Neural cell (in vitro differentiated cells): Measurements from ENCODE around the gene ANKRD33. TPM values are rescaled to one million over a fixed set of nuclear protein-coding genes. Genes with fewer than 3 reads are reported as not detected.

ENCODE experiments used
- H2AFZ ChIP-seq: fragments of 200-600, 300-800 bp; sonication (generic), shearing (Covaris generic); 2 replicates; pipeline ENCODE4 v1.6.0; 2014; ENCODE audit warnings: low read depth, mild to moderate bottlenecking, antibody characterized with exemption, low read length, moderate library complexity
- H3F3A ChIP-seq: fragments of 200-600 bp; shearing (Covaris generic); 2 replicates; pipeline ENCODE4 v1.6.1; 2016; ENCODE audit warnings: mild to moderate bottlenecking, moderate library complexity, mixed read lengths, antibody characterized with exemption, low read length; ENCODE audit not compliant: insufficient read depth, poor library complexity, severe bottlenecking
- H3K27ac ChIP-seq: fragments of 200-600, 300-800 bp; sonication (generic), shearing (Covaris generic); 2 replicates; pipeline ENCODE4 v1.5.1; 2014; ENCODE audit warnings: mild to moderate bottlenecking, low read length, moderate library complexity
- H3K27me3 ChIP-seq: fragments of 300-800, 200-600 bp; sonication (generic), shearing (Covaris generic); 2 replicates; pipeline ENCODE4 v1.6.0; 2014; ENCODE audit warnings: mild to moderate bottlenecking, low read depth, low read length, moderate library complexity; ENCODE audit not compliant: insufficient read depth
- H3K36me3 ChIP-seq: fragments of 300-800, 200-600 bp; sonication (generic), shearing (Covaris generic); 2 replicates; pipeline ENCODE4 v1.5.1; 2014; ENCODE audit warnings: mild to moderate bottlenecking, antibody characterized with exemption, low read length, moderate library complexity; ENCODE audit not compliant: insufficient read depth
- H3K4me2 ChIP-seq: fragments of 300-800, 200-600 bp; sonication (generic), shearing (Covaris generic); 2 replicates; pipeline ENCODE4 v1.6.0; 2014; ENCODE audit warnings: mild to moderate bottlenecking, low read length
- H3K4me3 ChIP-seq: fragments of 300-800, 200-600 bp; sonication (generic), shearing (Covaris generic); 2 replicates; pipeline ENCODE4 v1.5.1; 2014; ENCODE audit warnings: mild to moderate bottlenecking, low read length, moderate library complexity
- H3K79me2 ChIP-seq: fragments of 200-600 bp; shearing (Covaris generic); replicated peaks from 2 replicates; pipeline ENCODE4 v1.6.0; 2014; ENCODE audit warnings: mild to moderate bottlenecking, low read length, moderate library complexity; ENCODE audit not compliant: insufficient read depth
- H3K9ac ChIP-seq: fragments of 300-800, 200-600 bp; sonication (generic), shearing (Covaris generic); 2 replicates; pipeline ENCODE4 v1.6.1; 2016; ENCODE audit warnings: mild to moderate bottlenecking, low read length, mixed read lengths
- H3K9me2 ChIP-seq: fragments of 200-600 bp; shearing (Covaris generic); 2 replicates; pipeline ENCODE4 v1.6.1; 2016; ENCODE audit warnings: mild to moderate bottlenecking, low read length, mixed read lengths; ENCODE audit not compliant: insufficient read depth
- H3K9me3 ChIP-seq: fragments of 200-600, 300-800 bp; sonication (generic), shearing (Covaris generic); 2 replicates; pipeline ENCODE4 v1.6.1; 2016; ENCODE audit warnings: mild to moderate bottlenecking, mixed run types, low read length, moderate library complexity, mixed read lengths
- H4K20me1 ChIP-seq: fragments of 200-600 bp; shearing (Covaris generic); 2 replicates; pipeline ENCODE4 v1.6.1; 2016; ENCODE audit warnings: mild to moderate bottlenecking, mixed run types; ENCODE audit not compliant: insufficient read depth
- CTCF ChIP-seq: fragments of 450-650 bp; IDR thresholded peaks from 2 replicates; pipeline ENCODE4 v1.5.1; 2014; ENCODE audit warnings: antibody characterized with exemption, mild to moderate bottlenecking, moderate library complexity; ENCODE audit not compliant: poor library complexity, severe bottlenecking
- EP300 ChIP-seq: fragments of 450-650 bp; conservative IDR thresholded peaks from 2 replicates; pipeline ENCODE4 v1.6.1; 2014; ENCODE audit warnings: antibody characterized with exemption, mild to moderate bottlenecking, moderate library complexity; ENCODE audit not compliant: poor library complexity, severe bottlenecking
- EZH2 ChIP-seq: fragments of 200-600, 300-800 bp; shearing (Covaris generic), sonication (generic); IDR thresholded peaks from 2 replicates; pipeline ENCODE4 v1.6.1; 2014; ENCODE audit warnings: antibody characterized with exemption, low read length, borderline replicate concordance, mild to moderate bottlenecking; ENCODE audit not compliant: insufficient read depth, poor library complexity, severe bottlenecking
- MXI1 ChIP-seq: fragments of 450-650 bp; conservative IDR thresholded peaks from 2 replicates; pipeline ENCODE4 v1.6.1; 2014; ENCODE audit warnings: antibody characterized with exemption, mild to moderate bottlenecking; ENCODE audit not compliant: poor library complexity, severe bottlenecking
- POLR2AphosphoS5 ChIP-seq: IDR thresholded peaks from 2 replicates; pipeline ENCODE4 v1.6.1; 2012
- RAD21 ChIP-seq: fragments of 450-650 bp; conservative IDR thresholded peaks from 2 replicates; pipeline ENCODE4 v1.6.1; 2014; ENCODE audit warnings: antibody characterized with exemption, mild to moderate bottlenecking, moderate library complexity
- REST ChIP-seq: IDR thresholded peaks from 2 replicates; pipeline ENCODE4 v1.6.1; 2012; ENCODE audit warnings: borderline replicate concordance
- SMC3 ChIP-seq: fragments of 450-650 bp; conservative IDR thresholded peaks from 2 replicates; pipeline ENCODE4 v1.6.1; 2014; ENCODE audit warnings: antibody characterized with exemption, mild to moderate bottlenecking, moderate library complexity; ENCODE audit not compliant: poor library complexity
- TAF1 ChIP-seq: IDR thresholded peaks from 2 replicates; pipeline ENCODE4 v1.6.1; 2012; ENCODE audit warnings: low read depth
- polyA plus RNA-seq: library from polyadenylated mRNA; depleted of rRNA; stranded (reverse); fragments of >200 nt; gene quantifications from 2 replicates; pipeline ENCODE4 v1.2.3, GENCODE V29; 2014

ANKRD33 gene
- polyA plus RNA-seq, 1 donor from 2014 or later = not detected

- Histone ChIP-seq H2AFZ (no peak overlapping the region), H4K20me1 (no peaks in the 10 kb centered on the region), H3K36me3 (no peaks in the 10 kb centered on the region), H3K79me2 (no peaks in the 10 kb centered on the region), H3K9ac (no peak overlapping the region), H3K27me3 (no peaks in the 10 kb centered on the region), H3K9me3 (no peaks in the 10 kb centered on the region), H3K27ac (no peak overlapping the region), H3K4me2 (no peak overlapping the region), H3K9me2 (no peaks in the 10 kb centered on the region), H3F3A (no peaks in the 10 kb centered on the region), H3K4me3 (no peak overlapping the region)
- TF ChIP-seq EP300 = no peak
- TF ChIP-seq EZH2 = no peak
- no peak for TF ChIP-seq CTCF
- TF ChIP-seq MXI1 = no peak
- no peak for TF ChIP-seq SMC3
- TF ChIP-seq POLR2AphosphoS5 = no peak
Observed at GRCh38 chr12:51874486-51874885, 13.4 kb upstream of the ANKRD33 start.

- no peak for TF ChIP-seq EZH2
- no peak for TF ChIP-seq TAF1
- no peak for TF ChIP-seq REST
- TF ChIP-seq MXI1 = no peak
- no peak for TF ChIP-seq RAD21
- TF ChIP-seq CTCF = no peak
- no peak for TF ChIP-seq POLR2AphosphoS5
- no peak for TF ChIP-seq EP300
- TF ChIP-seq SMC3 = no peak
- Histone ChIP-seq H3K4me3 (no peak overlapping the region), H3K27me3 (no peaks in the 10 kb centered on the region), H3K9me3 (no peaks in the 10 kb centered on the region), H4K20me1 (no peaks in the 10 kb centered on the region), H2AFZ (no peak overlapping the region), H3K27ac (no peak overlapping the region), H3K79me2 (no peaks in the 10 kb centered on the region), H3K36me3 (no peaks in the 10 kb centered on the region), H3K4me2 (no peak overlapping the region), H3K9me2 (no peaks in the 10 kb centered on the region), H3K9ac (no peak overlapping the region), H3F3A (no peaks in the 10 kb centered on the region)
Observed at GRCh38 chr12:51879102-51879501, 8.8 kb upstream of the ANKRD33 start.
